Measurements from ENCODE around the gene GPR68. TPM values are rescaled to one million over a fixed set of nuclear protein-coding genes. Genes with fewer than 3 reads are reported as not detected.

GPR68 gene
- total RNA-seq, 2 donors from 2014 or later: 0.37 to 0.66 TPM

DNA sequence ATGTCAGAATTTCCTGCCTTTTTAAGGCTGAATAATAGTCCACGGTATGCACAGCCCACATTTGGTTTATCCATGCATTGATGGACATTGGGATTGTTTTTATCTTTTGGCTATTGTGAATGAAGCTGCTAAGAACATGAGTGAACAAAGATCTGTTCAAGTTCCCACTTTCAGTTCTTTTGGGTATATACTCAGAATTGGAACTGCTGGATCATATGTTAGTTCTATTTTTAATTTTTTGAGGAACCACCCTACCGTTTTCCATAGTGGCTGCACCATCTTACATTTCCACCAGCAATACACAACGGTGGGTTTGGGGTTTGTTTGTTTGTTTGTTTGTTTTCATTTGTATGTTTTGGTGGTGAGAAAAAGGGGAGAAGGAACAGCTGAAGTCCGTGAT lies 6.4 kb downstream of the GPR68 start:
- no peaks in the 10 kb centered on the region for H3K4me1 ChIP-seq
- intact Hi-C loops (cut with DNase I): no loop called here
- H3K4me3 ChIP-seq: no peak overlapping the region
- H3K9me3 ChIP-seq: no peaks in the 10 kb centered on the region
- no peak for DNase-seq
- no peak overlapping the region for H3K9ac ChIP-seq (ENCODE audit: low read depth in 2 of 2, low read length in 2 of 2)
- H3K27ac ChIP-seq: no peak overlapping the region
- TF ChIP-seq, protein P1, sequence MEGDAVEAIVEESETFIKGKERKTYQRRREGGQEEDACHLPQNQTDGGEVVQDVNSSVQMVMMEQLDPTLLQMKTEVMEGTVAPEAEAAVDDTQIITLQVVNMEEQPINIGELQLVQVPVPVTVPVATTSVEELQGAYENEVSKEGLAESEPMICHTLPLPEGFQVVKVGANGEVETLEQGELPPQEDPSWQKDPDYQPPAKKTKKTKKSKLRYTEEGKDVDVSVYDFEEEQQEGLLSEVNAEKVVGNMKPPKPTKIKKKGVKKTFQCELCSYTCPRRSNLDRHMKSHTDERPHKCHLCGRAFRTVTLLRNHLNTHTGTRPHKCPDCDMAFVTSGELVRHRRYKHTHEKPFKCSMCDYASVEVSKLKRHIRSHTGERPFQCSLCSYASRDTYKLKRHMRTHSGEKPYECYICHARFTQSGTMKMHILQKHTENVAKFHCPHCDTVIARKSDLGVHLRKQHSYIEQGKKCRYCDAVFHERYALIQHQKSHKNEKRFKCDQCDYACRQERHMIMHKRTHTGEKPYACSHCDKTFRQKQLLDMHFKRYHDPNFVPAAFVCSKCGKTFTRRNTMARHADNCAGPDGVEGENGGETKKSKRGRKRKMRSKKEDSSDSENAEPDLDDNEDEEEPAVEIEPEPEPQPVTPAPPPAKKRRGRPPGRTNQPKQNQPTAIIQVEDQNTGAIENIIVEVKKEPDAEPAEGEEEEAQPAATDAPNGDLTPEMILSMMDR (IDR thresholded peaks at IDR 0.05): no peak
- H3K27me3 ChIP-seq: no peaks in the 10 kb centered on the region
- H3K36me3 ChIP-seq: no peaks in the 10 kb centered on the region

DNA sequence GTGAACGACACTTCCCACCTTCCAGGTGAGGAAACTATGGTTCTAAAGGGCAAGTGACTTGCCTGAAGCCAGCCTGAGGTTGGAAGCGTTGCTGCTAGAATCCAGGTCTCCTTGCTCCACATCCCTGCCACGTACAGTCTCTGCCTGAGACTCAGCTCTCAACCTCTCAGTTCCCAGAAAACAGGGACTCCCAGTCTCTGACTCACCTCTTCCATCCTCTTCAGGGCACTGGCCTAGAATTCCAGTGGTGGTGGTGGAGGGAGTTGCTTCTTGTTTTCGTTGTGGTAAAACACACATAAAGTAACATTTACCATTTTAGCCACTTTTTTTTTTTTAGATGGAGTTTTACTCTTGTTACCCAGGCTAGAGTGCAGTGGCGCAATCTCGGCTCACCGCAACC lies 7.3 kb downstream of the GPR68 start:
- no peaks in the 10 kb centered on the region for H3K36me3 ChIP-seq
- no peaks in the 10 kb centered on the region for H3K9me3 ChIP-seq
- no peaks in the 10 kb centered on the region for H3K27me3 ChIP-seq
- no peak overlapping the region for H3K27ac ChIP-seq
- intact Hi-C loops (cut with DNase I): no loop called here
- no peak overlapping the region for H3K9ac ChIP-seq (ENCODE audit: low read depth in 2 of 2, low read length in 2 of 2)
- H3K4me3 ChIP-seq: no peak overlapping the region
- TF ChIP-seq, protein P1 (IDR thresholded peaks at IDR 0.05): no peak
- DNase-seq: no peak
- H3K4me1 ChIP-seq: no peaks in the 10 kb centered on the region

GRCh38 chr14:91235841-91236240 lies 8.7 kb downstream of the GPR68 start:
- intact Hi-C loops (cut with DNase I): no loop called here
- Histone ChIP-seq H3K9me3 (no peaks in the 10 kb centered on the region), H3K4me1 (no peaks in the 10 kb centered on the region), H3K27me3 (no peaks in the 10 kb centered on the region), H3K36me3 (no peaks in the 10 kb centered on the region), H3K27ac (no peak overlapping the region), H3K4me3 (no peak overlapping the region), H3K9ac (ENCODE audit: low read depth in 2 of 2, low read length in 2 of 2) (no peak overlapping the region)
- TF ChIP-seq, protein P1 (IDR thresholded peaks at IDR 0.05): no peak
- DNase-seq: no peak

DNA sequence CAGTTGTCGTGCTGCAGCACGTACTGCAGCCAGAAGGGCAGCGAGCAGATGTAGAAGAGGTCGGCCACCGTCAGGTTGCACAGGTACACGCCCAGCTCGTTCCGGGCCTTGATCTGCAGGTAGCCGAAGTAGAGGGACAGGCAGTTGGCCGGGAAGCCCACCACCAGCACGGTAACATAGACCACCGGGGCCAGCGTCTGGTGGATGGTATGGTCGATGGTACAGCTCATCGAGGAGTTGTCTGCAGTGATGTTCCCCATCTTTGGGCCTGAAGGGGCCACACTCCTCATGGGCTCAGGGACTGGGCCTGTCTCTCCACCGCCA lies 9.8 kb downstream of the GPR68 start:
- no peak for DNase-seq
- H3K4me1 ChIP-seq: no peaks in the 10 kb centered on the region
- H3K4me3 ChIP-seq: no peak overlapping the region
- H3K27ac ChIP-seq: no peak overlapping the region
- H3K36me3 ChIP-seq: no peaks in the 10 kb centered on the region
- no peak overlapping the region for H3K9ac ChIP-seq (ENCODE audit: low read depth in 2 of 2, low read length in 2 of 2)
- TF ChIP-seq, protein P1 (IDR thresholded peaks at IDR 0.05): no peak
- intact Hi-C loops (cut with DNase I): no loop called here
- H3K9me3 ChIP-seq: no peaks in the 10 kb centered on the region
- no peaks in the 10 kb centered on the region for H3K27me3 ChIP-seq

DNA sequence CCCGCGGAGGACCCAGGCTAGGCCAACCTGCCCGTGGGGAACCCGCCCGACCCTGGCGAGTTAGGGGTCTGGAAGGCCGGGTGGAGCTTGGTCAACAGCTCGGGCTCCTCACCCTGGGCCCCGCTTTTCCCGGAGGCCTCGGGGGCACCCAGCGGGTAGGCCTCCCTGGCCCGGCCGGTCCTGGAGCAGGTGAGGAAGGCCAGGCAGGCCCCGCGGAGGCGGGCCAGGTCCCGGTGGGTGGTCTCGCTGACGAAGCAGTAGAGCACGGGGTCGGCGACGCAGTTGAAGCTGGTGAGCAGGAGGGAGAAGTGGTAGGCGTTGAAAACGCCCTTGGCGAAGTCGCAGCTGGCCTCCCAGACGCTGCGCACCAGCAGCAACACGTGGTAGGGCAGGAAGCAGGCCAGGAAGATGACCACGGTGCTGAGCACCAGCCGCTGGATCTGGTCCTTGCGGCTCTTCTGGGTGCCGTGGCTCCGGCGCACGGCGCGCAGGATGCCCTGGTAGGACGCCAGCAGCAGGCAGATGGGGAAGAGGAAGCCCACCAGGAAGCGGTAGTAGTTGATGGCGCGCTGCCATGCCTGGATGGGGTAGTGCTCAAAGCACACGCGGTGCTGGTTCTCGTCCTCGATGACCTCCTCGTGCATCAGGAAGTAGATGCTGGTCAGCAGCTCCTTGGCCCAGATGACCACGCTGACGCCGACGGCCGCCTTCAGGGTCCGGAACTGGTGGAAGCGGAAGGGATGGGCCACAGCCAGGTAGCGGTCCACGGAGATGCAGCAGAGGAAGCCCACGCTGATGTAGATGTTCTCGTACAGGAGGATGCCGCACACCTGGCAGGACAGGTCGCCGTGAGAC lies 10.3 kb downstream of the GPR68 start:
- no peaks in the 10 kb centered on the region for H3K36me3 ChIP-seq
- H3K4me1 ChIP-seq: no peaks in the 10 kb centered on the region
- no peaks in the 10 kb centered on the region for H3K9me3 ChIP-seq
- DNase-seq: no peak
- H3K27me3 ChIP-seq: no peaks in the 10 kb centered on the region
- TF ChIP-seq, protein P1 (IDR thresholded peaks at IDR 0.05): no peak
- no peak overlapping the region for H3K27ac ChIP-seq
- no peak overlapping the region for H3K4me3 ChIP-seq
- intact Hi-C loops (cut with DNase I): no loop called here
- no peak overlapping the region for H3K9ac ChIP-seq (ENCODE audit: low read depth in 2 of 2, low read length in 2 of 2)

Data from colonic mucosa (tissue), 4 donors.